CD4-positive, alpha-beta T cell treated with Interleukin-21 for 1 hour (primary cell): ENCODE measurements around the gene TMEM116.
"Not testable (repeated sequence)": the region's sequence is repeated elsewhere in the genome, so short reads cannot be mapped to it uniquely, and the experiment has no call there.

Experiments
- DNase-seq: peaks from one replicate; pipeline ENCODE4 v3.0.0-alpha.2; 2020

The TMEM116 gene

DNA sequence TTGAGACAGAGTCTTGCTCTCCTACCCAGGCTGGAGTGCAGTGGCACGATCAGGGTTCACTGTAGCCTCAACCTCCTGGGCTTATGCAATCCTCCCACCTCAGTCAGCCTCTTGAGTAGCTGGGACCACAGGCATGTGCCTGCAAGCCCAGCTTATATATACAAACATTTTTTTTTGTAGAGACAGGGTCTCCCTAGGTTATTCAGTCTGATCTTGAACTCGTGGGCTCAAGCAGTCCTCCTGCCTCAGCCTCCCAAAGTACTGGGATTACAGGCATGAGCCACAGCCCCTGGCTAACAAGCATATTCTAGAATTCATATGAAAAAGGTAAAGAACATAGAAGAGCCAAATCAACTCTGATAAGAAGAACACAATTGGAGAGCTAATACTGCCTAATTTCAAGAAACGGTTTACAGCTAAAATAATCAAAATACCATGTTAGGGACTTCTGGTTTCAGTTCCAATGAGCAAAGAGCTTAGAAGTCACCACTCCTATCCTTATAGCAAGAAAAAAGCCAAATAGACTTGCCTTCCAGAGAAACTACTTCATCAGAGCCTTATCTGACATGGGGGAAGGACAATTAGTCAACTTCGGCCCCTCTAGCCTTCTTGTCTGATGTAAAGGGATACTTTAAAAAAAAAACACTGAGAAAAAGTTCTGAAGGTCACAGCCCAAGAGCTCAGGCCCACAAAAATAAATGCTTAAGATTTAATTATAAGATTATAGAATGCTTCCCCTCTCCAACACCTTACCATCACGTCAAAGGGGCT, 37.6 kb downstream of the TMEM116 start:
- no peak for DNase-seq

DNA sequence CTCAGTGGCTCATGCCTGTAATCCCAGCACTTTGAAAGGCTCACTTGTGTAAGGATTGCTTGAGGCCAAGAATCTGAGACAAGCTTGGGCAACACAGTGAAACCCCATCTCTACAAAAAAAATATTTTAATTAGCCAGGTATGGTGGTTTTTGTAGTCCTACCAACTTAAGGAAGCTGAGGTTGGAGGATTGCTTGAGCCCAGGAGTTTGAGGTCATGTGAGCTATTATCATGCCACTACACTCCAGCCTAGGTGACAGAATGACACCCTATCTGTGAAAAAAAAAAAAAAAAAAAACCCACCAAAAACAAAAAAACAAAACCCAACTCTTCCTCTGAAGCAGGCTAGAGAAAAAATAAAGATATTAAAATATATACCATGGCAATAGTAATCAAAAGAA, 41.2 kb downstream of the TMEM116 start:
- DNase-seq, result peak; percentile 46

DNA sequence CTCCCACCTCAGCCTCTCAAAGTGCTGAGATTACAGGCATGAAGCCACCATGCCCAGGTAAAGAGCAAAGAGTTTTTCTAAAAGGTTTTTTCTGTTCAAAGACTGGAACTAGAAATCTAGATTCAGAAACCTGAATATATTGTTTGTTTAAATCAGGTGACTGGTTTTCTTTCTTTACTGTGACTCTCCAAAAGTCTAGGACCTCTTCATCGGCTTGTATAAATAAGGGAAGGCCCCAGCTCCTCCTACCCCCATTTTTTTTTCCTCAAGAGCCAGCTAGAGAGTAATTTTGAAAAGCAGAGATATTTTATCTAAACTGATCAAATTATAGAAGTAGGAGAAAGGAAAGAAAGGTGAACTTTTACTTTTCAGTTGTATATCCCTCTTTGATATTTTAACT, 48.0 kb downstream of the TMEM116 start:
- DNase-seq, result no peak

DNA sequence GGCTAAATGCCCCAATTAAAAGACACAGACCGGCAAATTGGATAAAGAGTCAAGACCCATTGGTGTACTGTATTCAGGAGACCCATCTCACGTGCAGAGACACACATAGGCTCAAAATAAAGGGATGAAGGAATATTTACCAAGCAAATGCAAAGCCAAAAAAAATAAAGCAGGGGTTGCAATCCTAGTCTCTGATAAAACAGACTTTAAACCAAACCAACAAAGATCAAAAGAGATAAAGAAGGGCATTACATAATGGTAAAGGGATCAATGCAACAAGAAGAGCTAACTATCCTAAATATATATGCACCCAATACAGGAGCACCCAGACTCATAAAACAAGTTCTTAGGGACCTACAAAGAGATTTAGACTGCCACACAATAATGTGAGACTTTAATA, 53.4 kb downstream of the TMEM116 start:
- DNase-seq, result not testable (repeated sequence)

DNA sequence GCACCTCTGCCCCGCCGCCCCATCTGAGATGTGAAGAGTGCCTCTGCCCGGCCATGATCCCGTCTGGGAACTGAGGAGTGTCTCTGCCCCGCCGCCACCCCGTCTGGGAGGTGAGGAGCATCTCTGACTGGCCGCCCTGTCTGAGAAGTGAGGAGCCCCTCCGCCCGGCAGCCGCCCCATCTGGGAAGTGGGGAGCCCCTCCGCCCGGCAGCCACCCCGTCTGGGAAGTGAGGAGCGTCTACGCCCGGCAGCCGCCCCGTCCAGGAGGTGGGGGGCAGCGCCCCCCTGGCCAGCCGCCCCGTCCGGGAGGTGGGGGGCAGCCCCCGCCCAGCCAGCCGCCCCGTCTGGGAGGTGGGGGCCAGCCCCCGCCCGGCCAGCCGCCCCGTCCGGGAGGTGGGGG, 55.7 kb downstream of the TMEM116 start:
- DNase-seq, result not testable (repeated sequence)

DNA sequence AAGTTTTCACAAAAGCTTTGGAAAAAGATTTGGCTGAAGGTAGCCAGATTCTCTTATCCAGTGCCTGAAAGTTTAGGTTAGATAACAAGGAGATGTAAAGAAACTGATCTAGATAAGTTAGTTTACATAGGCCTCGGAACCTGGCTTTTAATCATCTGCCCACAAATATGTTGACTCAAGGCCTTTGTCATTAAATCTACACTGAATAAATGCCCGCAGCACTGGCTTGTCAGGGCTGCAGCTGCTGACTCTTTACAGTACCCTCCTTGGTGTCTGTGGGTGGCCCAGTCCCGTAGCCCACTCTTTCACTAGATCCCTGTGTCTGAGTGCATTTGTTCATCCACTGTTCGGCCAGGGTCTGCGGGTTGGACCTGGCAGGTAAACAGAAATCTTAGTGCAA, 58.0 kb downstream of the TMEM116 start:
- no peak for DNase-seq

DNA sequence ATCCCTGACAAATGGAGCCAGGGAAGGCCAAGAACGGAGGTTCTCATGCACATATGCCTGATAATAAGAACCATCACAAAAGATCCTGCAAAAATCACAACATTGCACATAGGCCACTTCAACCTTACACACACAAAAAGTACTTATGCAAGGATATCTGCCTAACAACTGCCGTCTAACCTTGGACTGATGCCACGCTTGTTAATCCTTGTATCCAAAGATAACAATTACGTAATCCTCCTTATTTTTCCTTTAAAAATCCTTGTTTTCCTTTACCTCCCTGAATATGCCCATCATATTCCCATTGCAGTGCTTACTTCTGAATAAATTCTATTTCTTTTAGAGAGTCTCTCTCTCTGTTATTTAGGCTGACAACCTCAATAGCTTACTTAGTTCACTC, 59.5 kb downstream of the TMEM116 start:
- no peak for DNase-seq

DNA sequence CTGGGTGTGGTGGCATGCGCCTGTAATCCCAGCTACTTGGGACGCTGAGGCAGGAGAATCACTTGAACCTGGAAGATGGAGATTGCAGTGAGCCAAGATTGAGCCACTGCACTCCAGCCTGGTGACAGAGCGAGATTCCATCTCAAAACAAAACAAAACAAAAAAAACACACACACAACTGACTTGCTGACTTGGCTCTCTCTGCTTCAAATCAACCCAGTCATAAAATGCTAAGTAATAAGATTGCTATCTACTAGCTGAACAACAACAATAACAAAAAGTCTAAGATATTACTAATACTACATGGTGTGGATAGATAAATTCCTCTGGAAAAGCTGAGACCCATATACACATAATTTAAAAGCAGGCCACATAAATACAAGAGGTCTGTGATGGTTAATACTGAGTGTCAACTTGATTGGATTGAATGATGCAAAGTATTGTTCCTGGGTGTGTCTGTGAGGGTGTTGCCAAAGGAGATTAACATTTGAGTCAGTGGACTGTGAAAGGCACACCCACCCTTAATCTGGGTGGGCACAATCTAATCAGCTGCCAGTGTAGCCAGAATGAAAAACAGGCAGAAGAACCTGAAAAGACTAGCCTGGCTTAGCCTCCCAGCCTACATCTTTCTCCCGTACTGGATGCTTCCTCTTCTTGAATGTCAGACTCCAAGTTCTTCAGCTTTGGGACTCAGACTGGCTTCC, 60.7 kb downstream of the TMEM116 start:
- DNase-seq, result not testable (repeated sequence)

DNA sequence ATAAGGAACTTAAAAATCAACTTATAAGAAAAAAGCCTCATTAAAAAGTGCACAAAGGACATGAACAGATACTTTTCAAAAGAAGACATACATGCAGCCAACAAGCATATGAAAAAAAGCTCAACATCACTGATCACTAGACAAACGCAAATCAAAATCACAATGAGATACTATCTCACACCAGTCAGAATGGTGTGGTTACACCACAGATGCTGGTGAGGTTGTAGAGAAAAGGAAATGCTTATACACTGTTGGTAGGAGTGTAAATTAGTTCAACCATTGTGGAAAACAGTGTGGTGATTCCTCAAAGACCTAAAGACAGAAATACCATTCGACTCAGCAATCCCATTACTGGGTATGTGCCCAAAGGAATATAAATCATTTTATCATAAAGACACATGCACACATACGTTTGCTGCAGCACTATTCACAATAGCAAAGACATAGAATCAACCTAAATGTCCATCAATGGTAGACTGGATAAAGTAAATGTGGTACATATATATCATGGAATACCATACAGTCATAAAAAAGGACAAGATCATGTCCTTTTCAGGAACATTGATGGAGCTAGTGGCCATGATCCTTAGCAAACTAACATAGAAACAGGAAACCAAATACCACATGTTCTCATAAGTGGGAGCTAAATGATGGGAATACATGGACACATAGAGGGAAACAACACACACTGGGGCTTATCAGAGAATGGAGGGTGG, 61.8 kb downstream of the TMEM116 start:
- peak; percentile 41 for DNase-seq

DNA sequence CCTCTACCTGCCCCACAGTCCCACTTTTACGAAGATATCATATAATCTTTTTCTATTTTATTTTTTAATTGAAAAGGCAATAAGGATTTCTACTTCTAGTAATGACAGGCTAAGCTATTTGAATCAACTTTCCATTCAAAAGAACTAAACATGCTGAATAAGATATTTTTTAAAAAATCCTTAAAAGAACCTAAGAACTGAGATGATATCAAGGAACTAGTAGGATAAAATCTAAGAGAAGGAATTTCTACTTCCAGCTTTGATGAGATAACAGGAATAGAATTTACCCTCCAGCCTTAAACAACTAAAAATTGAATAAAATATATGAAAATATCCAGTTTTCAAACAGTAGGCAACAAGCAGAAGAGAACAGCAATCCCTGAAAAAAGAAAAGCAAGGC, 69.0 kb downstream of the TMEM116 start:
- DNase-seq, result no peak

DNA sequence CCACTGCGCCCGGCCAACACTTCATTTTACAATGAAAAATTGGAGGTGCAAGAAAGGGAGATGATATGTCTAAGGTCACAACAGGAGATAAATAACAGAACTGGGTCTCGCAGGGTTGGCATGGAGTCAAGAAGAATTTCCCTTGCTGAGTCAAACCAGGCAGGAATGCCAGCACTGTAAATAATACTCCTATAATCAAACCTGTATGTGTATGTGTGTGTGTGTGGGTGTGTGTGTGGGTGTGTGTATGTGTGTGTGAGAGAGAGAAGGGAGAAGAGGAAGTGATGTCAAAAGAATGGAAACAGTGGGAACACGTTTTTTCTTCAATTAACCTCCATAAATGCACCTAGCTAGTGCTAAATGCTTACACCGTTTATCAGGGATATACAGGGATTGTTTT, 70.4 kb downstream of the TMEM116 start:
- DNase-seq, result no peak

DNA sequence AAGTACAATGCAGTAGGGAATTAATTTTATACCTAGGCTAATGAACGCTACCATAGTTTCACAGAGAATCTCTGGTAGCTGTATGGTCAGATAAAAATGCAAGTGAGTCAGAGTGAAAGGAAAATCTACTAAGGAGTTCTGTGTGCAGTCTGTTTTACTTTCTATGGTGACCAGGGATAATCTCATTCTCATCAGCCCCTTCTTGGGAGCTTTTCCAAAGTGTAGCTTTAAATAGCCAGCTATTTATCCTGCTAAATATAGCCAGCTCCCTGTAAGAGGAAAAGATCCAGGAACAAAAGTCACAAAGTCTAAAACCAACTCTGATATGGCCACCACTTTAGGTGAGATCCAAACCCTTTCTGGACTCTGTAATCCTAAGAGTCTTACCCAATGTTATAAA, 75.5 kb downstream of the TMEM116 start:
- no peak for DNase-seq

DNA sequence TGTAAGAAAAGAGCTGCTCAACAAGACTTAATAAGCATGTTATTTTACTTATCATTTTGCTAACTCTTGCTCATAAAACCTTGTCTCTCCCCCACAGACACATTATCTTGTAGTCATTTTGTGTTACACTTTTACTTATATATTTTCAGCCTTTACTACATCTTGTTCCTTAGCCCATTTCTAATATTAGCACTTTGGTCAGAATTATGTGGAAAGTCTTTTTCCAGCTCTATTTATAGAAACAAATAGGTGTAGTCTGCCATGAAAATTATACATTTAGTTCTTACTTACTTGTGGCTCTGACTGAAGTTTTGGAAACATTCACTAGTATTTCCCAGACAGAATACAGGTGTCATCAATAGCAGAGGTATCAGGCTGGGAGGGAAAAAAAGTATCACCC, 76.1 kb downstream of the TMEM116 start:
- no peak for DNase-seq

DNA sequence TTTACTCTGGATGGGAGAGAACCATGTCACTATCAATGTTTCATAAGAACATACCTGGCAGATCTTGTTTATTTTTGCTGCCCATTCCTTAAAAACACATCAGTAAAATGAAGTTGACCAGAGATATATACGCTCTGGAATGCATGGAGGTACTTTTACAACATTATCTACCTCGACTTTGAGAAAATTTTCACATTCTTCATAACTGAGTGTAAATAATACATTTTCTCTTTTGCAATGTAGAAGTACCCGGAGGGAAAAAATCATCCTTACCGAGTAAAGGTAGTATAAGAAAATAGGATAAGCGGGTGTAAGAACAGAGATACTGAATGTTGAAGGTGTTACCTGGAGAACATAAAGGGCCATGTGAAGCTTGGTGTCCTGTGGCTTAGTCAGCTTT, 80.7 kb downstream of the TMEM116 start:
- no peak for DNase-seq

DNA sequence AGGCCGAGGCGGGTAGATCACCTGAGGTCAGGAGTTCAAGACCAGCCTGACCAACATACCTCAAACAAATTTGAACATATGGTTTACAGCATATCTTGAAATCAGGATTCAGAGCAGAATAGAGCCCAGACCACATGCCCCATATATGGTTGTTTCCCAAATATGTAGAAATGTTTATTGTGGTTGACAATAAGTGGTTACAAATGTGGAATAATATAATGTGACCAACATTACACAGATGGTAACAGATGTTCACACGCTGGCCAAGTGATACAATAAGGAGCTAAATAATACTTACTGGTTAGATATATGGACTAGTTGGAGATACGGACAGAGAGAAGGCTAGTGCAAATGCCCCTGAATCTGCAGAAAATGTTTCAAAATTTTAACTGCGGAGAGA, 85.6 kb downstream of the TMEM116 start:
- DNase-seq, result no peak

DNA sequence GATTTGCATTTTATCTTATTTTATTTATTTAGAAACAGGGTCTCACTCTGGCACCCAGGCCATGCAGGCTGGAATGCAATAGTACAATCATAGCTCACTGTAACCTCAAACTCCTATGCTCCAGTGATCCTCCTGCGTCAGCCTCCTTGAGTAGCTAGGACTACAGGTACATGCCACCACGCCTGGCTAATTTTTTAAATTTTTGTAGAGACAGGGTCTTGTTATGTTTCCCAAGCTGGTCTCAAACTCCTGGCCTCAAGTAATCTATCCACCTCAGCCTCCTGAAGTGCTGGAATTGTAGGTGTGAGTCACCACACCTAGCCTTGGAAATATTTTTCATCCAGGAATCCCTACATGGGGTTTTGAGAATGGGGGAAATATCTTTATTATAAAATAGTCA, 86.3 kb downstream of the TMEM116 start:
- no peak for DNase-seq

DNA sequence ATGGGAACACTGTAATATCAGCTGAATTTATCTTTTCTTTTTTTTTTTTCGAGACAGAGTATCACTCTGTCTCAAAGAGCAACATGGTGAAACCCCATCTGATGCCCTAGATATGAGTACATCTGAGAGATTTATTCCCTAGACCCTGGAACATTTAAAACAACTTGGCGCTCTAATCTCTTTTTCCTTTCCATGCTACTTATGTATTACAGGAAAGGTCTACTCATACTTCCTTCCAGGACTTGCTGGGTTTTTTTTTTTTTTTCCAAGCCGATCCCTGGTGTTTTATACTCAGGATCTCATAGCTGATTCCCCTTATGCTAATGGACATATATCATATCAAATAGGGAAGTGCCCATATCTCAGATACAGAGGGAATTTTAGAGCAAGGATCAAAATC, 87.8 kb downstream of the TMEM116 start:
- DNase-seq, result no peak

DNA sequence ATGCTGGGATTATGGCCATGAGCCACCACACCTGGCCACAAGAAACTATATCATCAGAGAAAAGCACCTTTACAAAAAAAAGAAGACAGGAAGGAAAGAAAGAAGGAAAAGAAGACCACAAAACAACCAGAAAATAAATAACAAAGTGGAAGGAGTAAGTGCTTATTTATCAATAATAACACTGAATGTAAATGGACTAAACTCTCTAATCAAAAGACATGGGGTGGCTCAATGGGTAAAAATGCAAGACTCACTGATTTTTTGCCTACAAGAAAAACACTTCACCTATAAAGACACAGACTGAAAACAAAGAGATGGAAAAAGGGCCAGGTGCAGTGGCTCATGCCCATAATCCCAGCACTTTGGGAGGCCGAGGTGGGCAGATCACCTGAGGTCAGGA, 105.2 kb downstream of the TMEM116 start:
- DNase-seq, result no peak

DNA sequence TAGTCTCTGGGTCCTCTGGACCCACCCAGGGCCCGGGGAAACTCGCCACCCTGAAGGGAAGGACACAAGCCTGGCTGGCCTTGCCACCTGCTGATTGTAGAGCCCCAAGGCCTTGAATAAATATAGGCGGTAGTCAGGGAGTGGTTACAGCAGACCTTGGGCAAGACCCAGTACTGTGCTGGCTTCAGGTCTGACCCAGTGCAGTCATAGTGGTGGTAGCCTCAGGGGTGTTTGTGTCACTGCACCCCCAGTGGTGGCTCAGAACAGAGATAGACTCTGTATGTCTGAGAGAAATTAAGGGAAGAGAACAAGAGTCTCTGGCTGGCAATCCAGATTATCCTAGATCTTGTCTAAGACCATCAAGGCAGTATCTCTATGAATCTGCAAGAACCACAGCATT, 107.5 kb downstream of the TMEM116 start:
- DNase-seq, result no peak

DNA sequence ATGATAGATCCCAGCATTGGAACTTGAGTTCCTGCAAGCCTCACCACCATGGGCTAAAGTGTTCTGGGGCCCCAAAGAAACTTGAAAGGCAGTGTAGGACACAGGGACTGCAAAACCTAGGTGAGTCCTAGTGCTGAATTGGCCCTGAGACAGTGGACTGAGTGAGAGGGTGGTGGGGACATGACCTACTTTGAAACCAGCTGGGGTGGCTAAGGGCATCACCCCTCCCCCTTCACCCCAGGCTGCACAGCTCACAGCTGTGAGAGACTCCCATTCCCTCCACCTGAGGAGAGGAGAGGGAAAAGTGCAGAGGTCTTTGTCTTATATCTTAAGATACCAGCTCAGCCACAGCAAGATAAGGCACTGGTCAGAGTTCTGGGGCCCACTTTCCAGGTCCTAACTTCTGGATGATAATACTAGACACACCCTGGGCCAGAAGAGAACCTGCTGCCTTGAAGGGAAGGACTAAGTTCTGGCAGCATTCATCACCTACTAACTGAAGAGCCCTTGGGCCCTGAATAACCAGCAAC, 108.5 kb downstream of the TMEM116 start:
- DNase-seq, result no peak

DNA sequence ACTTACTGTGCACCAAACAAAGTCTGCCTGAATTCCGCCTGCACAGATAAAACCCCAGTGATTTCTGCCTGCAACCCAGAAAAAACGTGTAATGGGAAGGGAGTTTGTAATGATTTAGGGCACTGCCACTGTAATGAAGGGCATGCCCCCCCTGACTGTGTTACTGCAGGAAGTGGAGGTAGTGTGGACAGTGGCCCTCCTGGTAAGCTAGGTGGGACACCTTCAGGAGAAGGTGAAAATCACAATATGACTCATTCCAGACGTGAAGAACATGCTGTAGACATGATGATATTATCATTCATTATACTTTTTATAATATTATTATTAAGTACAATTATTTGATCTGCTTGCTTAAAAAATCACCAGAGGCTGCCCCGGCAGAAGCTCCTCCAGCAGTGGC, 111.8 kb downstream of the TMEM116 start:
- DNase-seq, result no peak

DNA sequence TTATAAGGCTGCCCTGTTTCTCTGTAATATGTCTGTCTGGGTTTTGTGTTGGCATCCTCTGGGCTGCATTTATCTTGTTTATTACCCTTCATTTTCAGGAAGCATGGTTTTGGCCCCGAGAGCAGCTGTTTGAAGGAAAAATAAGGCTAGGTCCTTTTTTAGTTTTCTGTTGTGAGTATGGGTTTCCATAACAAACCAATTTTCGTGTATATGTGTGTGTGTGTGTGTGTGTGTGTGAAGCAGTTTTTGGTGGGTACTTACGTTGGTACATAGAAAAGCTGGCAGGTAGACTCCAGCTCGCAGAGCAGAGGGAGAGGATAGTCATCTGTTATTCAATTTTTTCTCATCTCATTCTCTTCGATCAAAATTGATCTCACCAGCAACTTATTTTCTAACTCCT, 118.4 kb downstream of the TMEM116 start:
- DNase-seq, result no peak

DNA sequence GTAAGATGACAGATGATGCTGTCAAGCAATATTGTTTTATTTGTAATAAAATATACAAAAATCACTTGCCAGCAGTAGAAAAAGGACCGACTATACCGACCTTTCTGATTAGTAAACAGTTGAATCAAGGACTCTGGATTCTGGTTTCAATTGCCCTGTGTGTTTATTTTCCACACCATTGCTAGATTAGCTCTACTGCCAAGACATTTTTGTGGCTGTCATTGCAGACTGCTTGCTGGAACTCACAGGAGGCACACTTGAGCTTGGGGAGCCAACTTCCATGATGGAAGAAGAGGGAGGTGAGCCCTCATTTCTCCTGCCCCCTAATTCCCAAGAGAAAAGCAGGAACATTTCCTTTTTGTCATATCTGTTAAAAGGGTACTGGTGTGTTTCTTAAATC, 119.7 kb downstream of the TMEM116 start:
- DNase-seq, result no peak
